Middle frontal gyrus (tissue), 1 donor: ENCODE measurements around the gene SLFN5.
"Not testable (repeated sequence)": the region's sequence is repeated elsewhere in the genome, so short reads cannot be mapped to it uniquely, and the experiment has no call there.

Source experiments
- DNase-seq: peaks from one replicate; pipeline ENCODE4 v3.0.0-alpha.2; 2015; ENCODE audit warnings: low spot score; ENCODE audit errors: extremely low spot score

SLFN5 gene

GRCh38 chr17:35289222-35289621 lies 46.4 kb downstream of the SLFN5 start:
- no peak for DNase-seq

- no peak for DNase-seq
These were observed 48.9 kb downstream of the SLFN5 start for GRCh38 chr17:35291802-35292201.

- DNase-seq: no peak
These were observed 50.4 kb downstream of the SLFN5 start for GRCh38 chr17:35293151-35293847.

- no peak for DNase-seq
These were observed 51.9 kb downstream of the SLFN5 start for GRCh38 chr17:35294756-35295155.

GRCh38 chr17:35295686-35296085 lies 52.8 kb downstream of the SLFN5 start:
- no peak for DNase-seq

GRCh38 chr17:35297666-35298065 lies 54.8 kb downstream of the SLFN5 start:
- no peak for DNase-seq

GRCh38 chr17:35298639-35299038 lies 55.8 kb downstream of the SLFN5 start:
- no peak for DNase-seq

GRCh38 chr17:35299135-35299534 lies 56.3 kb downstream of the SLFN5 start:
- DNase-seq: no peak

GRCh38 chr17:35309345-35309744 lies 66.5 kb downstream of the SLFN5 start:
- DNase-seq: not testable (repeated sequence)

- no peak for DNase-seq
These were observed 69.5 kb downstream of the SLFN5 start for GRCh38 chr17:35312346-35312745.

GRCh38 chr17:35312790-35313711 lies 70.2 kb downstream of the SLFN5 start:
- DNase-seq: no peak

GRCh38 chr17:35313875-35314409 lies 71.1 kb downstream of the SLFN5 start:
- DNase-seq: no peak

- no peak for DNase-seq
These were observed 71.7 kb downstream of the SLFN5 start for GRCh38 chr17:35314415-35315216.

- DNase-seq: no peak
These were observed 72.4 kb downstream of the SLFN5 start for GRCh38 chr17:35315283-35315682.

- DNase-seq: no peak
These were observed 73.1 kb downstream of the SLFN5 start for GRCh38 chr17:35315971-35316370.

- DNase-seq: no peak
These were observed 79.9 kb downstream of the SLFN5 start for GRCh38 chr17:35322749-35323148.
